HG03039 (cell line): ENCODE data around the gene NRXN3.
"Not testable (repeated sequence)": the region's sequence is repeated elsewhere in the genome, so short reads cannot be mapped to it uniquely, and the experiment has no call there.

ENCODE experiments used
- ATAC-seq: cut with Tn5 transposase; IDR thresholded peaks from one replicate; pipeline ENCODE4 v1.9.1; 2021; ENCODE audit warnings: mild to moderate bottlenecking, moderate library complexity; ENCODE audit not compliant: unreplicated experiment

NRXN3 gene

DNA sequence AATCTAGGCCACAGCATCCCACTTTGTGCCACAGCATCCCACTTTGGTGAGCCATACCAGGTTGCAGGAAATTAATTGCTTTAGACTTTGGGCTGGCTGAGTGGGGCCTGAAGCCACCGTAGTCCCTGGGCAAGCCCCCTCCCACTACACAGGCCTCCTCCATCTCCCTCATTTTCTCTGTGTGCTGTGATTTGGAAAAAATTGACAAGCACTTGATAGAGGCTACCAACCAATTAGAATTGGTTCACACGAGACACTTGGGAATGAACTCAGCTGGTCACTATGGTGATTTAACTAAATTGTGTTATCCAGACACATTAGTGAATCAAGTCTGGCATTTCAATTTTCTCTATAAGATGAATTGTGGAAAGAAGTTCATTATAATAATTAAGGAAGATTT lies 1560.0 kb downstream of the NRXN3 start:
- ATAC-seq: no peak

DNA sequence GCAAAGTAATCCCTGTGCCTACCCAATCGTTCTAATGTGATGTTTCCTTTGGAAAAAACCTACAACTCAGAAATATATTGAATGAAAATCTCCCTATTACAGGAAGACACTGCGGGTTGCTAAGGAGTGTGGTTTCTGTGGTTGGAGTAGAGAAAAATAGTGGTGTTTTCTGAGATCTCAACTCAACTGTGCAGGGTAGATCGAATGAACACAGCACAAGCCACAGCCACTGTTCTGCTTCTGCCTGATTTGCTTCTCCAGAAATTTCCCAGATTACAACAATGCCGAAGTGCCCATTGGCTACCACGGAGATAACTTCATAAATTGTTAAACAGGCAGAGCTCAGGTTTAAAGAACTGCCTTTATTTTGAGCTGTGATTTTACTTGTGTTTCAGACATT lies 1560.8 kb downstream of the NRXN3 start:
- ATAC-seq: no peak

DNA sequence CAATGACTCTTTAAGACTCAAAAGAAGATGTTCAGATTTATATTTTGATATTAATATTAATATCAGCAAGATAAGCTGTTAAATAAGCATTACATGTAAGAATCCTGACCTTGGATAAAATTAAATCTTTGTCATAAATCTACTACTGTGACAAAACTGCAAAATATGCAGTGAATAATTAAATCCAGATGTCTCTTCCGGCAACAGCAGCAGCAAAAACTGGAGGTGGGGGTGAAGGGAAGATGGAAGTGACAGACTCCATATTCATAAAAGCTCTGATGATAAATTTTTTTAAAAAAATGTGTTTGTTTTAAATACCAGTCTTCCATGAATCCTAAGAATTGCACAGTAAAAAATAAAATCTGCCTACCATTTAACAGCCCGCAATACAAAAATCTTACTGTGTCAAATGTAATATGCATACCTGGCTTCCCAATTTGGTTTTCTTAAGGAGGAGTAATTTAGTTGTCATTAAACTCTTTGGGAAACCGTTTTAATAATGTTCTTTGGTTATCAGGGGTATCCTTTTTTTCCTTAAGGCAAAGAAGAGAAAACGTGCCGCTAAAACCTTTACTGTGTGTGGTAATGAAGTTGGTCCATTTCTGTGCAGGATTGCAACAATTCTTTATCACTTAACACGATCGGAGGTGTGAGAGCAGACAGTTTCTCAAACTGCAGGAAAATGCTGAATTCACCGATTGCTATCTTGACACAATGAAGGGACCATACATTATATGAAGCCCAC lies 1562.9 kb downstream of the NRXN3 start:
- ATAC-seq: no peak

DNA sequence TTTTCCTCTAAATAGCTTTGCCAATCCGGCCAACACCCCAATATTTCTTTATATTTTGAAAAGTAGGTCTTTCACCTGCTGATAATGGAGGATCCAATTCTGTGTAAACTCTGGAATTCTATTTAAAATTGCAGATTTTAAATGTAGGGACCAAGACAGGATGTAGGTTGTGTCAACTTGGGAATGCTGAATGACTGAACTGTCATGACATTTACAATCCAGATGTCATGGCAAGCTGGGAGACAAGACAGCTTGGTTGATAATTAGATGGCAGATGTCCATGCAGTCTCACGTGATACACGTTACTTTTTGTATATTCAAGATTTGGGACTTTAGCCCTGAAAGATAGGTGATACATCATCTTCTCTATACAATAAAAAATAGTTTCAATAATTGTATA lies 1564.0 kb downstream of the NRXN3 start:
- ATAC-seq: no peak

DNA sequence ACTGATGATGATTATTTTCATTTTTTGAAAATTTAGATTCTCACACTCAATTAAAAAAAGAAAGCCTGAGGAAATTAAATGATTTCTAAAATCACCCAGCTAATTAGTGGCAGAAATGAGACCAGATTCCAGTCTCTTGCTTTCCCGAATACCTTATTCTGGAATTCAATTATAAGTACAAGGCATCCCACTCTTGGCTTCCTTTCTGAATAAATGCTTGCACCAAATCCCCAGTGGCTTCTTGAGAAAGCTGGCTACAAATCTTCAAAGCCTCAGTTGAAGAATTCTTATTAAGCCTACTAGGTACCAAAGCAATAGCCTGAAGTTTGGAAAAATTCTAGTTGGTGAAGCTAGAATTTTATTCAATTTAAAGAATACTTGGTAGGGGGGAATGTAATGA lies 1564.5 kb downstream of the NRXN3 start:
- no peak for ATAC-seq

DNA sequence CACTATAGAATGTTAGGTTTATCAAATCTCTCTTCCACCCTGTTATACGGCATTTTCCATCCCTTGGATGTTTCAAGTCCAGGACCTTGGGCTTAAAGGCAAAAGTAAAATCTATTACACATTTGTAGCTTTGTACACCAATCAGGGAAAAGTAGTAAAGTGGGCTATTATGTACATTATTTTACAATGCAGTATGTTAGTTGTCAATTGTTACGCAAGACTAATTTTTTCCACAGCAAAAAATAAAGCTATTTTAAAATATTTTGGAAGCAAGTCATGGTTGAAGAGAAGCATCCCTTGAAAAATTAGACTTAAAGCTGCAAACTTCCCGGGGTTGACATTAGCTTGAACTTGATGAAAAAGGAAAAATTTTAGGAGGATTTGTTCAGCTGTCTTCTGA lies 1564.9 kb downstream of the NRXN3 start:
- ATAC-seq: no peak

DNA sequence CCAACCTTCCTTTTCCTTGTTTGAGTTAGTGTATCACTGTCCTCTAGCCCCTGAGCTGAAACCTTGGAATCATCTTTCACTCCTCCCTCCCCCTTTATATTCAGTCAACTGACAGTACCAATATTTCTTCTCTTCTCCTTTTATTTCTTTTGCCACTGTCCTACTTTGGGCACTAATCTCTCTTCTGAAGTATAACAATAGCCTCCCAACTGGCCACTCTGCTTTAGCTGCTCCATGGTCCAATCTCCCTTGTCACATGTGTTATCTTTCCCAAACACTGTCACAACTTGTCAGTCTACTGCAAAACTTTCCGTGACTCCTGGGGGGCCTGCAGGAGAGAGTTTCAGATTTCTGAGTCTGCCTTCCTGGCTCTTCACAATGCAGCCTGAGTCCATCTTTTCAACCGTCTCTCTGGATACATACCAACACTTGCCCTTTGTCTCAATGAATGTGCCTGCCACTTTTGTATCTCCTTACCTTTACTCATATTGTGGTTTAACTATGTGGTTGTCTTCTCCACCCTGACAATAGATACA lies 1570.0 kb downstream of the NRXN3 start:
- no peak for ATAC-seq

DNA sequence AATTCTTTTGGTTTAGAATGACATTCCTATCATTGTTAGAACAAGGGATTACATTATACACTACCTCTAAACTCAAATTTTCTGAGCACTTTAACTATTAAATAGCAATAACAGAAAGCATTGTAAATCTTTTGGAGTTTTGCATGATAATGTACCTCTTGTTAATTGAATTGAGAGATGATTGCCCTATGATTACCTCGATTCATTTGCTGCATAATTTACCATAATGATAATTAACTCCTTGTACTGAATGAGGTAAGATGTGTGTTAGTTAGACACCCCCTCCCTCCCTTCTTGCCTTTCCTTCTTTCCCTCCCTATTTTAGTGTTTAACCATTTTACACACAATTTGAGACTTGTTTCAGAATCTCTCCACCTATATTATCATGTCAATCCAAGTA lies 1572.0 kb downstream of the NRXN3 start:
- no peak for ATAC-seq

DNA sequence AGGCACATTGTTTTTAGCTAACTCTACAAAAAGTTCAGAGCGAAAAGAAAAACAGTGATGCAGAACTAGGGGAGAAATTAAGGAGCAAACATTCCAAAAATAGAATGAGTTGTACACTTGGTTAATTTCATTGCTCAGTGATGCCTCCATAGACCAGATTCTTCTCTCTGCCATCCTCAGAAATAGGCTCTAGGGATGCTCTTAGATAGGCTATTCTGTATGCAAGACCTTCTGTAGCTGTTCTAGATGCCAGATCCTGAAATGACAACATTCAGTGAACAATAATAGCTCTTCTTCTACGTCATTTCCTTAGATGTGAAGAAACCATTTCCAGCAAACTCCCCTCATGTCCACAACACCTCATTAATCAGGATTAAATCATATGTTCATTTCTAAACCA lies 1574.9 kb downstream of the NRXN3 start:
- ATAC-seq: no peak

DNA sequence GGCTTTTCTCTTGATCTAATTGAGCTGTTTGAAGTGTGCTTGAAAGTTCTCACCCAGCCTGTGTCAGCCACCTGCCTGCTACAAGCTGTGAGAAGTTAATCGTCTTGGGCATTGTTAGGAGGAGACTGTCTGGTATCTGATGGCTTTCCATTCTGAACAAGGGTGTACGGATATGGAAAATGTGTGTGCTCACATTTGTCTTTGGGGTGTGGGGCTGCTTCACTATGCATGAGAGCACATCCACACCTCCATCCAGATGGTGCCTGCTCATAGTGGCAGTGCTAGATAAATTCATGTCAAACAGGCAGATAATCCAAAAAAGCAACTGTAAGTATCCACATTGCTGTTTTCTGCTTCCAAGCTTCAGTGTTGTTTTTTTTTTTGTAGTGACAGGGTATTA lies 1578.9 kb downstream of the NRXN3 start:
- ATAC-seq: no peak

DNA sequence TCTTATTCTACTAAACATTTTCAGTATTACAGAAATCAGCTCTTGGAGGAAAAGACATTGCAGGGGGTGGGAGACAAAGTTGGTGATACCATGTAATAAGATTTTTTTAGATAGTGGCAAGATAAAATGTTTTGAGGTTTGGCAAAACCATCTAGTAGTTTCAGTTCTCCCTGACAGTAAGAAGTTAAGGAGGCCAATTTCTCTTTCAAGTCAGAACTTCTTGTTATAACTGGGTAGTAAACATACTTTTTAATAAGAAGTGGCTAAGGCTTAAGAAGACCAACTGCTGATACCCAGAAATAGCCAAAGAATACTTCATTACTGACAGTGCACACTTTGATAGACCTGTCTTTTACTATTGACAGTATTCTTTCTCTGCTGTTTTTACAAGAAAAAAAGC lies 1588.8 kb downstream of the NRXN3 start:
- ATAC-seq: no peak

DNA sequence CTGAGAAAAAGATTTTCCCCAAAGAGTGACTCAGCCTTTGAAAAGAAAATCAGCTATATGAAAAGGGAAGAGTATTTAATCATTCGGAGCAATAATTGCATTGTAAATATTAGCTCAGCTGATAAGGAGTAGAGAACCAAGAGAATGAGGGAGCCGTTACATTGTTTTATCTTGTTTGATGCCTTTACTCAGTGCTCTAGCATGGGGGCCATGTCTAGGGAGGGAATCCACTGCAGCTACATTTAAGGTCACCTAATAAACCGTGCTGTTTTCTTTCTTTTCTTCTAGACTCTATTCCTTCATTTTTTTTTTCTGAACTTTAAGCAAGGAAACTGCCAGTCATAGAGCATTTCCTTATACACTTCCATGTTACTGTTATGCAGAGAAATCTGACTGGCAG lies 1594.2 kb downstream of the NRXN3 start:
- no peak for ATAC-seq

DNA sequence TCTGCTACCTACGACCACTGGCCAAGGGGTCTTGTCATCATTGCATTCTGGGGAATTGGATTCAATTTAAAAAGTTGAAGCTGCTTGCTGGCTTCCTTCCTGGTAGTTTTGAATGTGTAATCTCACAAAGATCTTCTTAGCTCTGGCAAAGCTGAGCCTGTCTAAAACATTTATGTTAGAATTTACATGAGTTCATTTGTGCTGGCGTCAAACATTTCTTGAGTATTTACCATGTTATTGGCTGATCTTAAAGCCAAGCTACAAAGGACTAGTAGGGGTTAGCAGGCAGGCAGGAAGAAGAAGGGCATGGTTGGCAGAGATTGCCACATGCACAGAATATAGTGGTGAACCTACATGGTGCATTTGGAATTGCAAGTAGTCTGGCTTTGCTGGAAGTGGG lies 1596.3 kb downstream of the NRXN3 start:
- no peak for ATAC-seq

DNA sequence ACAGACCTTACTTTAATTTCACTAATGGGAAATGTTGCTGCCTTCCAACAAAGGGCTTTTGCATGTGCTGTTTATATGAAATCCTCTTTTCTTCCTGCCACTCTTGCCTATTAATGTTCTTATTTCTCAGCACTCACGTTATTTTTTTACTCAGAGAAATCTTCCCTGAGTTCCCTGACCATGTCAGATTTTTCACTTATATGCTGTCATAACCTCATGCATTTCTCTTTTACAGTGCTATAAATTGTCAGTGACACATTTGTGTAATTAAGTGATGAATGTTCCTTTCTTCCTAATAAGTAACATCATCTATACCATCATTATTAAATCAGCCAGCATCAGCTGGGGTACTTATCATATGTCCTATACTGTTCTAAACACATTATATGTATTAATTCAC lies 1597.1 kb downstream of the NRXN3 start:
- ATAC-seq: no peak

DNA sequence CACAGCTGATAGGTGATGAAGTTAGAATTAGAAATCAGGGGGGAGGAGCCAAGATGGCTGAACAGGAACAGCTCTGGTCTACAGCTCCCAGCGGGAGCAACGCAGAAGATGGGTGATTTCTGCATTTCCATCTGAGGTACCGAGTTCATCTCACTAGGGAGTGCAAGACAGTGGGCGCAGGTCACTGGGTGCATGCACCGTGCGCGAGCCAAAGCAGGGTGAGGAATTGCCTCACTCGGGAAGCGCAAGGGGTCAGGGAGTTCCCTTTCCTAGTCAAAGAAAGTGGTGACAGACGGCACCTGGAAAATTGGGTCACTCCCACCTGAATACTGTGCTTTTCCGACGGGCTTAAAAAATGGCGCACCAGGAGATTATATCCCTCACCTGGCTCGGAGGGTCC lies 1597.5 kb downstream of the NRXN3 start:
- not testable (repeated sequence) for ATAC-seq

DNA sequence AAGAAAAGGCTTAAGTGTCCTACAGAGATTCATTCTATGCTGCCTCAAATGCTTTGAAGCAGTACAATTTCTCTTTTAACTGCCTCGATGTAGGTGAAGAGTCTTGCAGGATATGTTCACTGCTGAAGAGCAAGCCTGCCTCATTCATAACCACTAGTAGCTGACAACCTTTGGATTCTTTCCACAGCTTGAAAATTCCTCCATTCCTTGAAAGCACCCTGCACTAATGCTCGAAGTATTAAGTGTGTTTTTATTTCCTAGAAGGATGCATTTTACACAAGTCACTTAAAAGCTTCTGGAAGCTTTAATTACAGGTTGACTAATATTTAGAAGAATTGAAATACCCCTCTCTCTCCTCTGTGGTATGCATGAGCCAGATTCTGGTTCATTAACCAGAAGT lies 1611.7 kb downstream of the NRXN3 start:
- ATAC-seq: no peak

DNA sequence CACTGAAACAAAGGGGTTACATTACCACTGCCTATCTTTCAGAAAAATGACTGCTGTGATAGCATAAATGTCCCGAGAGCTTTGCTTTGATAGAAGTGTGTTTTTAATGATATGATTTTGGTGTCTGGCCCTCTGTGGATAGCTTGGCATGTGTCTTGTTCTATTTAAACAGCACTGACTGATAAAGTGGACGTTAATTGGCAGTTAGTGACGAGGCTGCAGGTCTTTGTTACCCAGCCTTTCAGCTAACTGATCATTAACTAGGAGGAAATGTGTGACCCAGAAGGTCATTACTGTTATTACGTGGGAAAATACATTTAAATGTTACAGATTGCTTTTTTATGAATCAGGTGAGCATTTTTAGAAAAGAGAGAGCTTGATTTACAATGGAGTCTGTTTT lies 1612.9 kb downstream of the NRXN3 start:
- no peak for ATAC-seq

DNA sequence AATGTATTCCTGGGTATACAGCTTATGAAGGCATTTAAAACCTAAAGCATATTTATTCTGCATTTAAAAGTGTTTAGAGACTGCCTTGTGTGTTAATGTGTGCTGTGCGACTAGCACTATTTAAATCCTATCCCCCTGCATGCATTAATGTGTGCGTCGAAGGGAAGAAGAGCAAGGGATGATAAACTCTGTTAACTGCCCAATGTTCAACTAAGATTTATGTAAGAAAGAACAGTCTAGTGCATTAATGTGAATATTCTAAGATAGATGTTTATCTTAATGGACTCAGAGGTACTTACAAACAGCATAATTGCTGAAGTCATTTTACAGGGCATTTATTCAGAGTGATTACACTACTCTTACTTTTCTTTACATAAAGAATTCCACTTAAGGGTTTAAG lies 1616.3 kb downstream of the NRXN3 start:
- no peak for ATAC-seq

DNA sequence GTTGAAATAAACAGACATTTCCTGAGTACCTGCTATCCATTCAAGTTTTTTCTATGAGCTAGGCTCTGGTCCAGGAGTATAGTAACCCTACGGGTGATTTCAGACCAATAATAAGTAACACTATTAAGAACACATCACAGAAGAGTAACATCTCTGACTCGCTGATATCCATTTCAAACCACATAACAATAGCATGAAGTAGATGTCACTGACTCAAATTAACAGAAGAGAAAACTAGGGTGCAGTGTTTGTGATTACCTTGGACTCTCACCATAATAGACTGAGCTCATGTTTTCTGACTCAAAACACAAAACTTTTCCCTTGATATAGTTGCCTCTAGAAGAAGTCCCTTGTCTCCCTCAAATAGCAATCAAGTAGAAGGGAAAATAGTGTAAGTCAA lies 1618.2 kb downstream of the NRXN3 start:
- no peak for ATAC-seq

DNA sequence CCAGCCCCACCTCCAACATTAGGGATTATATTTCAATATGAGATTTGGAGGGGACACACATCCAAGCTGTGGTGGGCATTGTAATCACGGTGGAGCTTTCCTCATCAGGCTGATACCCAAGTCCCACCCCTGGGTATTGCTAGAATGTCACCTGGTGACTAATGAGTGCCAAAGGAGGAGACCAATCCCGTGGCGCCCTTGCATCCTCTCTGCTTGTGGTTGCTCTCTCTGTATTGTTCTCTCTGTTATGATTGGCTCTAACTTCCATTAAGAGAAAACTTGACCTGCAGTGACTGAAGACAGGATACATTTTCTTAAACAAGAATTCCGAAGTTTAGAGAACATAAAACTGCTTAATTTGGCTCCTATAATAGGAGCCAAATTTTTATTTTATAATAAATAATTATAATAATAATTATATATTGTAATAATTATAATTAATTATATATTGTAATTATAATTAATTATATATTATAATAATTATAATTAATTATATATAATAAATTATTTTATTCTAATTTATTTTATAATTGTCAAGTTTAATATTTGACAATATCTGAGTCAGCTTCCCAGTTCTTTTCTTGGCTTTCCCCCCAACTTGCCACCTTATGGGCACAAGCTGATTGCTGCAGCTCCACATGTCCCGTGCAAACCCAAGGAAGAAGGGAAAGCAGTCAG lies 1621.0 kb downstream of the NRXN3 start:
- ATAC-seq: no peak

DNA sequence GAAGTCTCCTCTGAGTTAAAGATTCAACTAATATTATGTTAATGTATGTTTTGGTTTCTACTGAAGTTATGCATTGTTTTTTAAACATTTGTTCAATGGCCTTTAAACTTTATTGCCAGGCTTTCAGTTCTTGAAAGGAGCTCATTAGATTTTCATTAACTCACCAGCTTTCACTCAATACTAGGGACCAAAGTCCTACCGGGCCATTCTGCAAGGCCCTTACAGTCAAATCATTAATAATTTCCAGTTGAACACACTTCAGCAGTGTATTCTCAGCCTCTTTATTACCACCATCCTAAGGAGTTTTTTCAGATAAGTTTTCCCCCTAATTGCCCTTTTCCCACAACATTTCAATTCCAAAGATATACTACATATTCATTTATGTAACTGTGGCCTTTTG lies 1631.9 kb downstream of the NRXN3 start:
- no peak for ATAC-seq

DNA sequence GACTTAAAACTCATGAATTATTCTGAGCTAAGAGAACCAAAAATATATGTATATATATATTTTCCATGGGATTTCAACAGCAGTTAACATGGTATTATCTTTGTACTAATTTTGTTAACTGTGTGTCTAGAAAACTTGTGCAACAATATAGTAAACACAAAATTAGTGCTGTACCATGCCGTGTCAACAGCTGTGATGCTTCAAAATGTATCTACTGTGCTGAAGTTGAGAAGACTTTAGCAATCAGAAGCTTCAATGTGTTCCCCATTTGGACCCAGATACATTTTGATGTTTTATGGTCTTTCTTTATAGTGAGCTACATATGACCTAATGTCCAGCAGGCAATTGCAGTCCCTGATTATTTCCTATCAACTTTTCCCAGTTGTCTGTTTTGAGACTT lies 1635.5 kb downstream of the NRXN3 start:
- no peak for ATAC-seq
